BJ (cell line): ENCODE measurements around the gene SEZ6. TPM values are rescaled to one million over a fixed set of nuclear protein-coding genes. Genes with fewer than 3 reads are reported as not detected.

Source experiments
- CTCF ChIA-PET: fragments of 350-600 bp; formaldehyde crosslinking; extraction: SDS; loops from one replicate; lab custom pipeline; 2021; ENCODE audit warnings: antibody characterized with exemption, inconsistent platforms; lab: Yijun Ruan, JAX
- POLR2A ChIA-PET: fragments of 300-600 bp; sonication (Branson Sonifier 250); formaldehyde crosslinking; extraction: SDS; loops from one replicate; lab custom pipeline; 2021; ENCODE audit warnings: antibody characterized with exemption; lab: Charles Lee
- DNase-seq: peaks from one replicate; pipeline ENCODE4 v3.0.0-alpha.2; 2011; ENCODE audit warnings: low read depth
- H3K27me3 ChIP-seq: 2 replicates; pipeline ENCODE4 v1.6.0; 2011; ENCODE audit warnings: low read length; ENCODE audit not compliant: control insufficient read depth, insufficient read depth
- H3K36me3 ChIP-seq: 2 replicates; pipeline ENCODE4 v1.5.1; 2011; ENCODE audit warnings: low read length; ENCODE audit not compliant: control insufficient read depth, insufficient read depth
- H3K4me3 ChIP-seq: 2 replicates; pipeline ENCODE4 v1.5.1; 2011; ENCODE audit warnings: low read depth, mild to moderate bottlenecking, control low read depth, low read length
- polyA plus RNA-seq: library from polyadenylated mRNA; depleted of rRNA; stranded (reverse); fragments of >200 nt; gene quantifications from 2 replicates; pipeline ENCODE4 v1.2.3, GENCODE V29; 2011
- TF ChIP-seq, protein P1 (sequence below): IDR thresholded peaks from 2 replicates; pipeline ENCODE4 v1.5.1; 2011; ENCODE audit warnings: low read depth, mild to moderate bottlenecking, control low read depth, inconsistent platforms, low read length, moderate library complexity; ENCODE audit not compliant: insufficient read depth

The SEZ6 gene
- polyA plus RNA-seq, 1 experiment, result not detected

DNA sequence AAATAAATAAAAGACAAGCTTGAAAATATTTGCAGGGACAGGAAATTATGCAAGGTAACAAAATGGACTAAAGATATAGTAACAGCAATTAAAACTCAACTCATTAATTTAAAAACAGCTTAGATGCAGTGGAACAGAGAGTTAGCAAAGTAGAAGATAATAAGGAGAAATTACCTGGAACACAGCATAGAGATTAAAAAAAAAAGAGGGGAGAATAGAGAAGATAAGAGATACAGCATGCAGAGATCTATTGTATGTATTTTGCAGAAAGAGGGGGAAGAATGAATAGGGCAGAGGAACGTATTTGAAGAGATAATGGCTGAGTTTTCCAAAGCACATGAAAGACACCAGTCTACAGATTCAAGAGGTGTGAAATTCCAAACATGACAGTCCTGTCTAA is 28.7 kb upstream of the SEZ6 start:
- H3K27me3 ChIP-seq, result peaks cover 35% of the 10 kb centered on the region
- H3K36me3 ChIP-seq, result no peaks in the 10 kb centered on the region
- no peak for DNase-seq
- ChIA-PET POLR2A (no interaction called here), CTCF (no interaction called here)
- TF ChIP-seq, protein P1, sequence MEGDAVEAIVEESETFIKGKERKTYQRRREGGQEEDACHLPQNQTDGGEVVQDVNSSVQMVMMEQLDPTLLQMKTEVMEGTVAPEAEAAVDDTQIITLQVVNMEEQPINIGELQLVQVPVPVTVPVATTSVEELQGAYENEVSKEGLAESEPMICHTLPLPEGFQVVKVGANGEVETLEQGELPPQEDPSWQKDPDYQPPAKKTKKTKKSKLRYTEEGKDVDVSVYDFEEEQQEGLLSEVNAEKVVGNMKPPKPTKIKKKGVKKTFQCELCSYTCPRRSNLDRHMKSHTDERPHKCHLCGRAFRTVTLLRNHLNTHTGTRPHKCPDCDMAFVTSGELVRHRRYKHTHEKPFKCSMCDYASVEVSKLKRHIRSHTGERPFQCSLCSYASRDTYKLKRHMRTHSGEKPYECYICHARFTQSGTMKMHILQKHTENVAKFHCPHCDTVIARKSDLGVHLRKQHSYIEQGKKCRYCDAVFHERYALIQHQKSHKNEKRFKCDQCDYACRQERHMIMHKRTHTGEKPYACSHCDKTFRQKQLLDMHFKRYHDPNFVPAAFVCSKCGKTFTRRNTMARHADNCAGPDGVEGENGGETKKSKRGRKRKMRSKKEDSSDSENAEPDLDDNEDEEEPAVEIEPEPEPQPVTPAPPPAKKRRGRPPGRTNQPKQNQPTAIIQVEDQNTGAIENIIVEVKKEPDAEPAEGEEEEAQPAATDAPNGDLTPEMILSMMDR, result no peak
- H3K4me3 ChIP-seq, result no peak overlapping the region

DNA sequence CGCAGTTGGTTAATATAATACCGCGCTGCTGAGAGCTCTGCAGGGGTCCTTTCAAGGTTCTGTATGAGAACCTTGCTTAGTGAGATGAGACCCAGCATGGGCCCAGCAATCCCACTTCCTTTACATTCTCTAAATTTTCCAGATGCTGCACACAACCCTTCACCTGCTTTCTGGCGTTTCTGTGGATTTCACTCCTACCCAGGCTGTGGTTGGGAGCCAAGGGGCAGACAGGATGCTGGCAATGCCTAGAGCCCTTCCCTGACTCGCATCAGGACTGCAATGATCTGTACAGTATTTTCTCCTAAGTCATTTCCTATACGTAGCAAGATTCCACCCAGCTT is 27.0 kb upstream of the SEZ6 start:
- POLR2A ChIA-PET, result no interaction called here
- Histone ChIP-seq H3K27me3 (peaks cover 27% of the 10 kb centered on the region), H3K36me3 (no peaks in the 10 kb centered on the region), H3K4me3 (no peak overlapping the region)
- TF ChIP-seq, protein P1, result no peak
- DNase-seq, result no peak
- CTCF ChIA-PET, result interaction anchor here (0.7 to 1.6 kb wide), 3 partner anchors 13 to 84 kb away, joined by 3 read pairs; no protein-coding TSS in a partner anchor

DNA sequence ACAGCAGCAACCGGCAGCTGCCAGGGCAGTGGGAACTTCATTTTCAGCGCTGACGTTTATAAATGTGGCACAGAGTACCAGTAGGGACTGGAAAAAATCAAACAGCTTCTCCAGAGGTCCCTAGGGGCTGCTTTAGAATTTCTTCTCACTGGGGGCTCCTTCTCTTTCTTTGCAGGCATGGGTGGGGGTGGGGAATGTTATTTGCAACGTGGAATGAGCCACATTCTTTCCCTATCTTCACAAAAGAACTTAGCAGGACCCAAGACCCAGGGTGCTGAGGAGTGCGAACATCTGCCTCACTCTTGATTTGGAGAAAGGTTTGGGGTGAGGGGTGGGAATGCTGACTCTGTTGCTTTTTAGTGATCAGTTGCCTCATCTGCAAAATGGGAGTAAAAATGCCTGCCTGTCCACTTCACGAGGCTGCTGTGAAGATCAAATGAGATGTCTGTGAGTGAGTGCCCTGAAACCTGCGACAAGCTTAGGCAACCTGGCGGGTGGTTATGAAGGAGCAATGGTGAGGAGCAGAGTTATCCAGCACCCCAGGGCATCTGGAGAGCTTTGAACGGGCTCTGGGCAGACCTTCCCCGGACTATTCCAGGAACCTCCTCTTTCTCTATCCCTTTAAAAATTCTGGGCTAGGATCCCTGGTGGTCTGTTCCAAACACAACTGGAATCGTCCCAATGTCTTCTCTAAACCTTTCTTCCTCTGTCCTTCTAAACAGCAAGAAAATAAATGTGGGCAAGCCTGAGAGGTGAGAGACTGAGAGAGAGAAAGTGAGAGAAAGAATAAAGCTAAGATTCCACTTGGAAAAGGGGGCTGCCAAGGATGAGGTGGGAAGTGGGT is 26.4 kb upstream of the SEZ6 start:
- no peaks in the 10 kb centered on the region for H3K36me3 ChIP-seq
- no peak overlapping the region for H3K4me3 ChIP-seq
- TF ChIP-seq, protein P1, result no peak
- ChIA-PET CTCF (interaction anchor here (0.7 to 1.6 kb wide), 2 partner anchors 23 to 84 kb away, joined by 3 read pairs; no protein-coding TSS in a partner anchor), POLR2A (no interaction called here)
- no peak for DNase-seq
- peaks cover 22% of the 10 kb centered on the region for H3K27me3 ChIP-seq

DNA sequence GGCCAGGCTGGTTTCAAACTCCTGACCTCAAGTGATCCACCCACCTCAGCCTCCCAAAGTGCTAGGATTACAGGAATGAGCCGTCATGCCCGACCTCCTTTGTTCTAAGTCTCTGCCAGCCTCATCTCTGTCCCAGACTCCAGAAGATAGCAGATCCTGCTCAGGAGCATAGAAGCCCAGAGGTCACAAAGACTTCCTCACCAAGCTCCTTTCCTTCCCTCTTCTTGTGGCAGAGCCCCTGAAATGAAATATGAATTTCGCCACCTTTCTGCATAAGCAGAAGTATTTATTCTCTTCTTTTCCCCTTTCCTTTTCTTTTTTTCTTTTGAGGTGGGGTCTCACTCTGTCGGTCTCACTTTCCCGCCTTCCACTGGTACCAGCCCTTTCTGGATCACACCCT is 25.7 kb upstream of the SEZ6 start:
- TF ChIP-seq, protein P1, result no peak
- Histone ChIP-seq H3K4me3 (no peak overlapping the region), H3K27me3 (peaks cover 18% of the 10 kb centered on the region), H3K36me3 (no peaks in the 10 kb centered on the region)
- POLR2A ChIA-PET, result no interaction called here
- CTCF ChIA-PET, result interaction anchor here (1.6 kb wide), 1 partner anchor 22 kb away, joined by 3 read pairs; no protein-coding TSS in a partner anchor
- DNase-seq, result no peak

DNA sequence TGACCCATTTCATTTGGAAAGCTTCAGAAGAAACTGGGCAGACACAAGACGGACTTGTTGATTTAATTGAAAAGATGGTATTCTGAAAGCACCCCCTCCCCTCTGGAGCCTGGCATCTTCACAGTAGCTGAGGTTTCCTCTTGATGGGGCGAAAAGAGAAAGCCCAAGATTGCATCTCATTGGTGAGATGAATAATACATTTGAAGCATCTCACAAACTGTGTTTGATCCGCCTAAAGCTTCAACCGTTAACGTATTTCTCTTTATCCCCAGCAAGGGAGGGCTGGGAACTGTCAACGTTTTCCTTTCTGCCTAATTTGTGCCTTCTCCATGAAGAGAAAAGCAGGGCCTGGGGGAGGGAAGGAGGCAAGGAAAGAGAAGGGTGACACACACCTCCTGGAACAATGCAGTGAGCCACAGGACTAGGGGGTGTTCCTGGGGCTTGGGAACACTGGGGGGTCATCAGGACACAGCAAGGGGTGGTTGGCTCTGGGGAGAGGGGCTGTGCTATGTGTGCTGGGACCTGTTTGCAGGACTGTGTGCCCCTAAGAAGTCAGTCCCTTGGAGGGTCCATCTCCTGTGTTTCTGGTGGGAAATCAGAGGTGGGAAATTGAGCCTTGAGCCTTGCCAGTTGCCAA is 18.6 kb upstream of the SEZ6 start:
- Histone ChIP-seq H3K4me3 (no peak overlapping the region), H3K27me3 (peaks cover 37% of the 10 kb centered on the region), H3K36me3 (no peaks in the 10 kb centered on the region)
- CTCF ChIA-PET, result interaction anchor here (0.5 to 0.8 kb wide), 2 partner anchors 93 to 196 kb away, joined by 3 read pairs; no protein-coding TSS in a partner anchor
- TF ChIP-seq, protein P1, result no peak
- DNase-seq, result no peak
- POLR2A ChIA-PET, result no interaction called here
